RWPE1 (cell line): ENCODE data around the gene PHAF1.
A peak's percentile ranks its signal among the peaks of the same experiment; 100 is the strongest.

Source experiments
- CTCF ChIA-PET: fragments of 350-600 bp; sonication (Branson Sonifier 250); formaldehyde crosslinking; extraction: SDS; loops from one replicate; lab custom pipeline; 2021; lab: Yijun Ruan, JAX
- POLR2A ChIA-PET: fragments of 400-600 bp; formaldehyde crosslinking; extraction: SDS; loops from one replicate; lab custom pipeline; 2020; ENCODE audit warnings: antibody characterized with exemption; ENCODE audit not compliant: low non-redundant PET; lab: Yijun Ruan, JAX
- DNase-seq: peaks from one replicate; pipeline ENCODE4 v3.0.0; 2012; ENCODE audit warnings: low spot score
- H3K27ac ChIP-seq: fragments of 450-650 bp; 2 replicates; pipeline ENCODE4 v1.5.1; 2017
- CTCF ChIP-seq: fragments of 450-650 bp; conservative IDR thresholded peaks from 2 replicates; pipeline ENCODE4 v1.5.1; 2017; ENCODE audit warnings: low read depth, mild to moderate bottlenecking

PHAF1 gene

GRCh38 chr16:67151431-67152097 is 41.8 kb downstream of the PHAF1 start:
- CTCF ChIA-PET: no interaction called here
- TF ChIP-seq CTCF: no peak
- POLR2A ChIA-PET: interaction anchor here (1.0 to 1.3 kb wide), 2 partner anchors 19 to 124 kb away, joined by 3 to 4 read pairs; partner anchors contain the start of gene NOL3
- no peak for DNase-seq
- peak overlapping the region; percentile 87 for H3K27ac ChIP-seq

GRCh38 chr16:67154578-67155294 is 45.0 kb downstream of the PHAF1 start:
- H3K27ac ChIP-seq: no peak overlapping the region
- TF ChIP-seq CTCF: no peak
- DNase-seq: no peak
- ChIA-PET POLR2A (interaction anchor here (0.6 to 0.9 kb wide), 3 partner anchors 16 to 276 kb away, joined by 3 to 4 read pairs (median 3); partner anchors contain the start of gene NOL3), CTCF (interaction anchor here (0.5 to 2.0 kb wide), 40 partner anchors 9 to 1102 kb away, joined by 3 to 27 read pairs (median 4); partner anchors contain the start of genes CES3, ELMO3 and EXOC3L1)

GRCh38 chr16:67155295-67156142 is 45.8 kb downstream of the PHAF1 start:
- H3K27ac ChIP-seq: no peak overlapping the region
- DNase-seq: peak; percentile 74
- CTCF ChIA-PET: interaction anchor here (0.5 to 2.0 kb wide), 44 partner anchors 8 to 1103 kb away, joined by 3 to 27 read pairs (median 4); partner anchors contain the start of genes CES3, ELMO3, EXOC3L1 and NOL3
- POLR2A ChIA-PET: interaction anchor here (0.6 to 0.9 kb wide), 3 partner anchors 15 to 276 kb away, joined by 3 to 4 read pairs (median 3); partner anchors contain the start of gene NOL3
- peak; percentile 95 for TF ChIP-seq CTCF

- CTCF ChIA-PET: interaction anchor here (0.9 to 2.0 kb wide), 11 partner anchors 14 to 202 kb away, joined by 3 to 27 read pairs (median 9); partner anchors contain the start of gene NOL3
- POLR2A ChIA-PET: no interaction called here
- no peak for TF ChIP-seq CTCF
- no peak overlapping the region for H3K27ac ChIP-seq
- DNase-seq: no peak
Observed at GRCh38 chr16:67156143-67156844, 46.6 kb downstream of the PHAF1 start.

GRCh38 chr16:67157106-67157748 is 47.5 kb downstream of the PHAF1 start:
- ChIA-PET CTCF (no interaction called here), POLR2A (no interaction called here)
- H3K27ac ChIP-seq: no peak overlapping the region
- DNase-seq: no peak
- TF ChIP-seq CTCF: no peak
